HS-5 (cell line): ENCODE data around the gene DOCK3.

Experiments used
- DNase-seq: peaks from one replicate; pipeline ENCODE4 v3.0.0-alpha.2; 2012; ENCODE audit warnings: low read depth

The DOCK3 gene

DNA sequence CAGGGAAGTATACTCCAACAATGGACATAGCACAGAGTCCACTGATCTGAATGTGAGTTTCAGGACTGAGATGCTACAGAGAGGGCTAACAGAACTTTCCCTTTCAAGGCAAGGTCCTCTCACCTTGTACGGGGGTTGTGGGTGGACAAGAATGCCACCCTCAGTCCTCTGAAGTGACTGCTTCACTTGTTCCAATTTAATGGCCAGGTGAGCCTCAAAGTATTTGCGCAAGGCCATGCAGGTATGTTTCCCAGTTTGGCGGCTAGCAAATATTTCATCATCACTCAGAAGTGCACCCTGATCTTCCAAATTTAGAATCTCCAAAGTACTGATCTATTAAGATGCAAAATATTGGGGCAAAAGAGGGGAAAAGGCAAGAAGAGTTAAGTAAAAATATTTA is 754.4 kb downstream of the DOCK3 start:
- no peak for DNase-seq
